ENCODE results near the gene KCNJ11.

- TF ChIP-seq CTCF (IDR thresholded peaks at IDR 0.05) (no peak), POLR2A (IDR thresholded peaks at IDR 0.05) (no peak), POLR2AphosphoS5 (IDR thresholded peaks at IDR 0.05; ENCODE audit: insufficient read depth in 1 of 2, low read depth in 1 of 2) (no peak)
These were observed 35.3 kb upstream of the KCNJ11 start for GRCh38 chr11:17423533-17424310.

Data from vagina (tissue), 2 donors.